Stimulated activated CD8-positive, alpha-beta memory T cell treated with anti-CD3 and anti-CD28 coated beads, Interleukin-15, amount 100 ng/mL, for 4 hours (primary cell): Measurements from ENCODE around the gene SYNPO.

ENCODE experiments used
- DNase-seq, 2 donors: peaks; one replicate each; pipeline ENCODE4 v3.0.0-alpha.2; 2020; ENCODE audit warnings: low read depth in 2 of 2

The SYNPO gene

DNA sequence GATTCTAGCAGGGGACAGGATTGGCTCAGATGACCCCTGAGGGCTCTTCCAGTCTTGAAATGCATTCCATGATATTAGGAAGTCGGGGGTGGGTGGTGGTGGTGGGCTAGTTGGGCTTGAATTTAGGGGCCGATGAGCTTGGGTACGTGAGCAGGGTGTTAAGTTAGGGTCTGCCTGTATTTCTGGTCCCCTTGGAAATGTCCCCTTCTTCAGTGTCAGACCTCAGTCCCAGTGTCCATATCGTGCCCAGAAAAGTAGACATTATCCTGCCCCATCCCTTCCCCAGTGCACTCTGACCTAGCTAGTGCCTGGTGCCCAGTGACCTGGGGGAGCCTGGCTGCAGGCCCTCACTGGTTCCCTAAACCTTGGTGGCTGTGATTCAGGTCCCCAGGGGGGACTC lies 17.7 kb downstream of the SYNPO start:
- DNase-seq = no peak

DNA sequence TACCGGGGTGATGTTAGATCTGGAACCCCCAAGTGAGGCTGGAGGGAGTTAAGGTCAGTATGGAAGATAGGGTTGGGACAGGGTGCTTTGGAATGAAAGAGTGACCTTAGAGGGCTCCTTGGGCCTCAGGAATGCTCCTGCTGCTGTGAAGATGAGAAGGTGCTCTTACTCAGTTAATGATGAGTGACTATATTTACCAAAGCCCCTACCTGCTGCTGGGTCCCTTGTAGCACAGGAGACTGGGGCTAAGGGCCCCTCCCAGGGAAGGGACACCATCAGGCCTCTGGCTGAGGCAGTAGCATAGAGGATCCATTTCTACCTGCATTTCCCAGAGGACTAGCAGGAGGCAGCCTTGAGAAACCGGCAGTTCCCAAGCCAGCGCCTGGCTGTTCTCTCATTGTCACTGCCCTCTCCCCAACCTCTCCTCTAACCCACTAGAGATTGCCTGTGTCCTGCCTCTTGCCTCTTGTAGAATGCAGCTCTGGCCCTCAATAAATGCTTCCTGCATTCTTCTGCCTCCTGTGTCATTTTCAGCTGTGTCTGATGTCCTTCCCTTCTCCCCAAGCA lies 18.3 kb downstream of the SYNPO start:
- no peak for DNase-seq

GRCh38 chr5:150659360-150660107 lies 19.1 kb downstream of the SYNPO start:
- no peak for DNase-seq

DNA sequence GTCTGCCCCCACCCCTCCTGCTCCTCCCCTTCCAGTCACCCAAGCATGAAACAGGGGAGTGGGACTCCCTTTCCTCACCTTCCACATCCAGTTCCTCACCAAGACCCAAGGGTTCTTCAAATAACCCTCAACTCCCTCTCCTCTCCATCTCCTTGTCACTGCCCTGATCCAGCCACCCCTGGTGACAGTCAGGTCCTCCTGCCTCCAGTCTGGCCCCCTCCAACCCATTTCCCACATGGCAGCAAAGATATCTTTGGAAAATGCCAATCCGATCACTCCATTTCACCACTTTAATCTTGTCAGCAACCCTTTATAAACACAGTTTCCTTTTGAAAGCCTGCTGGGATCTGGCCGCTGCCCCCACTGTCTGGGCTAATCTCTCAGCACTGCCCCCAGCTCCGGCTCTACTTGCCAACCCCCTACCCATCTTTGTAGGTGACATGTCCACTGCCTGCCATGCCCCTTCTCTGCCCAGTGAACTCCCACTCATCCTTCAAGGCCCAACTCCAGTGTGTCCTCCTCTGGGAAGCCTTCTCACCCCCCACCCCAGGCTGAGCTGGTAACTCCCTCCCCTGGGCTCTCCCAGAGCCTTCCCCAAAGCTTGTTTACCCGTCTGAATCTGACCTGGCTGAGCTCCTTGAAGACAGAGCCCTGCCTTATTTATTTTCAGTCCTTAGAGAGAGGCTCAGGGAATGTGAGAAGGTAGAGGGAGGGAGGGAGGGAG lies 19.8 kb downstream of the SYNPO start:
- no peak for DNase-seq

- no peak for DNase-seq
Observed at GRCh38 chr5:150661086-150661485, 20.6 kb downstream of the SYNPO start, which contains the start of gene MYOZ3. Gene MYOZ3 (plus strand): TSS chr5:150661251. CDS start chr5:150662942, 1,691 bp downstream.

GRCh38 chr5:150661821-150662596 lies 21.5 kb downstream of the SYNPO start:
- no peak for DNase-seq

GRCh38 chr5:150662731-150663516 lies 22.5 kb downstream of the SYNPO start:
- no peak for DNase-seq

- no peak for DNase-seq
Observed at GRCh38 chr5:150663936-150664335, 23.5 kb downstream of the SYNPO start.

DNA sequence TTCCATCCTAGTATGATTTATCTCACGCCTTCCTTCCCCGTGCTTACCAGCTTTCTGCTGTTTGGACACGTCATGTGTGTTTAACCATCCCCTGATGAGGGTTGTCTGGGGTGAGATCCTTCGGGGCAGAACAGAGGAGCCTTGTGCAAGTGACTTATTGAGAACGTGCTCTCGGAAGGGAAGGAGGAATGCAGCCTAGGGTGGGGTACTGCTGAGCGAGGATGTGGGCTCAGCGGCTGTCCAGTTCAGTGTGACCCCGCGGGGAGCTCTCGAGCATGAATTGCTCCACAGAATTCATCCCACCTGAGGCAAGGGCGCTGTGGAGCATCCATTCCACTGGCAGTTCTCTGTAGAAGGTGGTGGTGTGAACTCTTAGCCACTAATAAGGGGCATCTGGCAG lies 24.6 kb downstream of the SYNPO start:
- DNase-seq = no peak

GRCh38 chr5:150670275-150670947 lies 30.0 kb downstream of the SYNPO start:
- DNase-seq = no peak

DNA sequence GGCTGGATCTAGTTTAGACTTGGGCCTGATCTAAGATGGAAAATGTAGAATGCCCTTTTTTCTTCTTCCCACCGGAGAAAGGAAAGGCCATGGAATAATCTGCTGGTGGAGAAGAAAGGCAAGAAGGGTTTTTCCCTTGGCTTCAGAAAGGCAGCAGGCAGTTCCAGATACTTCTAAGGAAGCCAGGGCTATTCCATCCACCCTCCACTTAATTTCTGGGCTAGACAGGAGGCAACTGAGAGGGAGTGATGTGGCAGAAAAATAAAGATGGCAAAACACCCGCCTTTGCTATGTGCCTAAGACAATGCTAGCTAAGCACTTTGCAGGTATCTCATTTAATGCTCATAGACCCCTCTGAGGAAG lies 30.5 kb downstream of the SYNPO start:
- no peak for DNase-seq

GRCh38 chr5:150671509-150672236 lies 31.2 kb downstream of the SYNPO start:
- DNase-seq = no peak

DNA sequence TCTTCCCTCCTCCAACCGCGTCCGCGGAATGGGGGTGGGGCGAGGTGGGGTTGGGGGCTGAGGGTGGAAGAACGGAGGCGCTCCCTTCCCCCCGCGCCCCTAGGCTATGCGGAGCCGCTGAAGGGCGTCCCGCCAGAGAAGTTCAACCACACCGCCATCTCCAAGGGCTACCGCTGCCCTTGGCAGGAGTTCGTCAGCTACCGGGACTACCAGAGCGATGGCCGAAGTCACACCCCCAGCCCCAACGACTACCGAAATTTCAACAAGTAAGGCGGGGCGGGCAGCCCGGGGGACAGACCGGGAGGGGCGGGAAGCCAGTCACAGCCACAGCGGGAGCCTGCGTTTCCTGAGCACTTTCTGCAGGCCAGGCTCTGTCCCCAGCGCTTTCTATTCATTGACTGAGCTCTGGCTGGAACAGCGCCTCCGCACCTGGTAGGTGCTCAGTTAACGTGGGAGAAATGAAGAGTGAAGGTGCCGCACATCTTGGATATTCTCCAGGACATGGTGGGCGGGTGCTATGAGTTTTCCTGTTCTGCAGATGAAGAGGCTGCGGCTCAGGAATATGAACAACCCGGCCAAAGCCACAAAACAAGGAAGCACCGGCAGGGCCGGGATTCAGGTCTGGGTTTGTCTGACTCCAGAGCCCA lies 31.9 kb downstream of the SYNPO start:
- DNase-seq = peak in 1 of 2 donors; percentile 6

- no peak for DNase-seq
Observed at GRCh38 chr5:150672884-150673275, 32.4 kb downstream of the SYNPO start.

DNA sequence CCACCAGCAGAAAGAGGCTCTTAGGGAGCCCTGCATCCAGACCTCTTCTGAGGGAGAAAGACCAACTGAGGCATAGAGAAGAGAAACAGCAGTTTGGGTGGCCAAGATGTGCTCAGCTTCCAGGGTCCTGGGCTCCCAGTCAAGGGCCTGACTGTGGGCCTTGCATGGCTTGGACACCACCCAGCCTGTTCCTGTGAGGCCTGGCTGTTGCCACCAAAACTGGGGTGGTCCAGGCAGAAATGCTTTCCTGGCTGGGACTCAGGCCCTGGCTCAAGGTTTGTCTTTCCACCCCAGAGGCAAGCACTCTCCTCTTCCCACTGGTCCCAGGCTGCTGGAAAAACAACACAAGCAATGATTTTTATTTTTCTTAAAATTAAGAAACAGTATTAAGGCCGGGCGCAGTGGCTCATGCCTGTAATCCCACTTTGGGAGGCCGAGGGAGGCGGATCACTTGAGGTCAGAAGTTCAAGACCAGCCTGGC lies 33.9 kb downstream of the SYNPO start:
- no peak for DNase-seq

- no peak for DNase-seq
Observed at GRCh38 chr5:150675069-150675468, 34.6 kb downstream of the SYNPO start.

- DNase-seq = no peak
Observed at GRCh38 chr5:150676578-150676977, 36.1 kb downstream of the SYNPO start.

- no peak for DNase-seq
Observed at GRCh38 chr5:150689120-150689519, 48.7 kb downstream of the SYNPO start.

DNA sequence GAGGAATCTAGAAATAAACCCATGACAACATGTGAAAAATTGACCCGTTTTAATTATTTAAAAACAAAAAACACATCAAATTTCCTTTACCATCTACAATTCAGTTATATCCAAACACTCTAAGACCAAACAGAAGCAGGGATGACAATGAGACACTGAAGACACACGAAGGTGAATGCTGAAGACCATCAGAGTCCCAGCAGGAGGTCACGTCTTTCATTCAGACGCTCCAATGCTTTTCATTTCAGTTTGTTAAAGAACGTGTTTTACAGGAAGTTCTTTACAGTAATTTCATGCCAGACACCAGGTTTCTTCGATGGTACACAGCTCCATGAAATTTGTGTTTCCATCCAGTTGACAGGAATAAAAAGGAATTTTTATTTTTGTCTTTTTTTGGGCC lies 50.3 kb downstream of the SYNPO start:
- DNase-seq = no peak

DNA sequence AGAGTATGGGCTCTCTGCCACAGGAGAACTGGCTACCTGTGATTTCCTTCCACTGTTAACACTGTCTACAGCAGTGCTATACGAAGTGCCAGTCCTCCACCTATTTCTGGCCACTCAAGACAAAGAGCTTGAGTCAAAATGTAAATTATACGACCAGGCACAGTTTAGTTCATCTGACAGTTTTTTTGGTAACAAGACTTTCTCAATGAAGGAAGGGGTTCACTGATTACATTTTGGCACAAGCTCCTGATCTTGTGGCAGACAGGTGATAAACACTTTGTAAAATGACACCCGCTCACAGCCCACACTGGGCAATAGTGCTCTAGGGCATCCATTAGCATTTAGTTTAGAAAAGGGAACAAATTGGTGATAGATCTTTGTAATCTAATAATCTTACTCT lies 51.8 kb downstream of the SYNPO start:
- DNase-seq = no peak
